ENCODE measurements around the gene TP53BP2.
"Not testable (repeated sequence)": the region's sequence is repeated elsewhere in the genome, so short reads cannot be mapped to it uniquely, and the experiment has no call there.

TP53BP2 gene, protein sequence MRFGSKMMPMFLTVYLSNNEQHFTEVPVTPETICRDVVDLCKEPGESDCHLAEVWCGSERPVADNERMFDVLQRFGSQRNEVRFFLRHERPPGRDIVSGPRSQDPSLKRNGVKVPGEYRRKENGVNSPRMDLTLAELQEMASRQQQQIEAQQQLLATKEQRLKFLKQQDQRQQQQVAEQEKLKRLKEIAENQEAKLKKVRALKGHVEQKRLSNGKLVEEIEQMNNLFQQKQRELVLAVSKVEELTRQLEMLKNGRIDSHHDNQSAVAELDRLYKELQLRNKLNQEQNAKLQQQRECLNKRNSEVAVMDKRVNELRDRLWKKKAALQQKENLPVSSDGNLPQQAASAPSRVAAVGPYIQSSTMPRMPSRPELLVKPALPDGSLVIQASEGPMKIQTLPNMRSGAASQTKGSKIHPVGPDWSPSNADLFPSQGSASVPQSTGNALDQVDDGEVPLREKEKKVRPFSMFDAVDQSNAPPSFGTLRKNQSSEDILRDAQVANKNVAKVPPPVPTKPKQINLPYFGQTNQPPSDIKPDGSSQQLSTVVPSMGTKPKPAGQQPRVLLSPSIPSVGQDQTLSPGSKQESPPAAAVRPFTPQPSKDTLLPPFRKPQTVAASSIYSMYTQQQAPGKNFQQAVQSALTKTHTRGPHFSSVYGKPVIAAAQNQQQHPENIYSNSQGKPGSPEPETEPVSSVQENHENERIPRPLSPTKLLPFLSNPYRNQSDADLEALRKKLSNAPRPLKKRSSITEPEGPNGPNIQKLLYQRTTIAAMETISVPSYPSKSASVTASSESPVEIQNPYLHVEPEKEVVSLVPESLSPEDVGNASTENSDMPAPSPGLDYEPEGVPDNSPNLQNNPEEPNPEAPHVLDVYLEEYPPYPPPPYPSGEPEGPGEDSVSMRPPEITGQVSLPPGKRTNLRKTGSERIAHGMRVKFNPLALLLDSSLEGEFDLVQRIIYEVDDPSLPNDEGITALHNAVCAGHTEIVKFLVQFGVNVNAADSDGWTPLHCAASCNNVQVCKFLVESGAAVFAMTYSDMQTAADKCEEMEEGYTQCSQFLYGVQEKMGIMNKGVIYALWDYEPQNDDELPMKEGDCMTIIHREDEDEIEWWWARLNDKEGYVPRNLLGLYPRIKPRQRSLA

GRCh38 chr1:223845810-223846682 is at the start of gene TP53BP2:
TSS of gene TP53BP2 (minus strand) at chr1:223845947. CDS start at chr1:223845680, 267 bp downstream.
- peak; percentile 83 for DNase-seq (ENCODE audit: low spot score)

- not testable (repeated sequence) for DNase-seq (ENCODE audit: low spot score)
Observed at GRCh38 chr1:223890494-223890893, 44.7 kb upstream of the TP53BP2 start.

DNA sequence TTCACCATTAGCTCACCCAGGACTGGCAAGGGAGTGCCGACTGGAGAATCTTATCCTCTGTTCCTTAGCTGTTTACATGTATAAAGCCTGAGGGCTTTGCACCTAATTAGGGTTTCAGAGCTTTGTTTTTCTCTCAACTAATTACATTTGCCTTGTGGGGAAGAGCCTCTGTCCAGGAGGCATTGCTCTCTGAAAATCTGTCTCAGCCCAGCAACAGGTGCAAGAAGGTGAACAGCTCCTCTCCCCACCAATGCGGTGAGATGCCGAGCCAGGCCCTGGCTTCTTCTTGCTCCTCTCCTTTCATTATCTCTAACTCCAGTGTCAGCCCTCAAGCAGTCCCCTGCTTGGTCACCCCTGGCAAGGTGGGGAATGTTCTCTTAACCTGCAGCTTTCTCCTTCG is 43.6 kb upstream of the TP53BP2 start:
- not testable (repeated sequence) for DNase-seq (ENCODE audit: low spot score)

DNA sequence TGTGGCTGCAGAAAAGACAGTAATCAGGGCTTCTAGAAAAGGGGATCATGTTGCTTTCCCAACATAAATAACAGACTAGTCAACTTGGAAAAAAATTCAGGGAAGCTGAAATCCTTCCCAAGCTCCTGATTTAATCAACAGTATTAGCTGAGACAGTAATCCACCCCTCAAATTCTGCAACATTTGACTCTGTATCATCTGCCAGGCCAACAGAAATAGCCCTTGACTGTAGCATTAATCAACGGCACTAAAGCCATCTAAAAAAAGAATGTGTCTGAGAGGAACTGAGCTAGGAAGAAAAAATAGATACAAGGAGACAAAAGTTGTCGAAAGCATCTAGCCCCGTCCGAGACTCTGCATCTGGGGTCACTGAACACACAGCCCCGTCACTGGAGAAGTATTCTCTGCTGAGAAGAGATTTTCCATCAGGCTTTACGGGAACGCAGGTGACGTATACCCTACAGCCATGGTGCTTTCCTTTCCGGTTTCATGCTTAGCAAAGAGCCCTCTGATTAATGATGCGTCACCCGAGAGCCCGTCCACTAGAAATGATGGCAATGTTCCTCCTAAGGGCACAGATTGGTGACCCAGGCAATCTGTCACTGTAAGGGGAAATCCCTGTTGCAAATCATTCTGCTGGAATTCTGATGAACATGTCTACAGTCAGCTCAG is 42.1 kb upstream of the TP53BP2 start:
- no peak for DNase-seq (ENCODE audit: low spot score)

- no peak for DNase-seq (ENCODE audit: low spot score)
Observed at GRCh38 chr1:223886516-223886921, 40.8 kb upstream of the TP53BP2 start.

- DNase-seq (ENCODE audit: low spot score): no peak
Observed at GRCh38 chr1:223885614-223886013, 39.9 kb upstream of the TP53BP2 start.

DNA sequence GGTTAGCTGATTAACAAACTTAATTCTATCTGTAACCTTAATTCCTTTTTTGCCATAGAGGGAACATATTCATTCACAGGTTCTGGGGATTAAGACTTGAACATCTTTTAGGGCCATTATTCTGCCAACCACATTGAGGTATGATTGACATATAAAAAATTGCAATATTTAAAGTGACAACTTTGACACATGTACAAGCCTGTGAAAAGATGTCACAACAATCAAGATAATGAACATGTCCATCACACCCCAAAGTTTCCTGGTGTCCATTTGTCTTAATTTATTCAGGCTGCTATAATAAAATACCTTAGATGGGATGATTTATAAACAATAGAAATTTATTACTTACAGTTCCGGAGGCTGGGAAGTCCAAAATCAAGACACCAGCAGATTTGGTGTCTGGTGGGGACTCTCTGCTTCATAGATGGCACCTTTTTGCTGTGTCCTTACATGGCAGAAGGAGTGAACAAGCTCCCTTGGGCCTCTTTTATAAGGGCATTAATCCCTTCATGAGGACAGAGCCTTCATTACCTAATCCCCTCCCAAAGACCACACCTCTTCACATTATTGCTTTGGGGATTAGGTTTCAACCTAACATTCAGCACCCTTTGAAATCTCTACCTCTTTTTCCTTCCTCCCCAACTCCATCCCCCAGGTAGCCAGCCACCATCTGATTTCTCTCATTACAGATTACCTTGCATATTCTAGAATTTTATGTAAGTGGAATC is 33.0 kb upstream of the TP53BP2 start:
- DNase-seq (ENCODE audit: low spot score): no peak

DNA sequence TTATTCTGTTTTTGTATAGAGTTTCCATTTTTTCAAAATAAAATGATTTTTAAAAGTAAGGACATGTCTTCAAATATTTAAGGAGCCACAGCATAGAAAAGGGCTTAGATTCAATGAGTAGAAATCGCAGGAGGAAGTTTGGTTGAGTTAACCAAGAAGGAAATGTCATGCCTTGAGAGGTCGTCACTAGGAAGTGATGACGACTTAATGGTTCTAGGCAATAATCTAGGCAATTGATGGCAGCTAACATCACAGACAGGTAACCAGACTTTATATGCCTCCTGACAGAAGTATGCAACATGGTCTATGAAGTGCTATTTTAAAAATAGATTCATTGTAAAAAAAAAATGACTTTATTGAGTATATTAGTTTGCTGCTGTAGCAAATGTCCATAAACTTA is 32.1 kb upstream of the TP53BP2 start:
- DNase-seq (ENCODE audit: low spot score): no peak

GRCh38 chr1:223876590-223876989 is 30.8 kb upstream of the TP53BP2 start:
- no peak for DNase-seq (ENCODE audit: low spot score)

GRCh38 chr1:223873044-223873443 is 27.3 kb upstream of the TP53BP2 start:
- DNase-seq (ENCODE audit: low spot score): no peak

DNA sequence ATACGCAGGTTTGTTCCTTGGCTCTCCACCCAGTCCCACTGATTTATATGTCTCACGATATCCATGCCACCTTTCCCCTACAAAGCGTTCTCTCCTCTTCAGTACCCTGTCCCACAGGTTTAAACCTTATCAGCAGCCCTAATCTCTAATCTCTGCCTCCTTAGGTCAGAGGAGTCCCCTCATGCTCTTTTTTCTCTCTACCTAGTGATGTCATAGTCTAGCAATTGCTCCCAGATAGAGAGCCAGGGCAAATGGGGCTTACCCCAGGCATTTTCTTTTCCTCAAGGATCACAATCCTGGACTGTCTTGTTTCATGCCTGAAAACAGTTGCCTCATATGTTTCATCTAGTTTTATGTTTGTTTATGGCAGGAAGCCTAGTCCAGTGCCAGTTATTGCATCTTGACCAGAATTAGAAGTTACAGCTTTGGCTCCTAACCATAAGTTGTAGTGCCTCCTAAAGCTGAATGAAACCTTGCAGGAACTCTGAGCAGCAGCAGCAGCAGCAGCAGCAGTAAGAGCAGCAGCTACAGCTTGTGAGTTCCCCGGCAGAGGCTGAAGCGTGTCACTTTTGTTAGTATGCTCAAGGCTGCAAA is 26.7 kb upstream of the TP53BP2 start:
- DNase-seq (ENCODE audit: low spot score): no peak

GRCh38 chr1:223870617-223871574 is 25.1 kb upstream of the TP53BP2 start:
- DNase-seq (ENCODE audit: low spot score): no peak

GRCh38 chr1:223864599-223865368 is 19.0 kb upstream of the TP53BP2 start:
- DNase-seq (ENCODE audit: low spot score): not testable (repeated sequence)

- no peak for DNase-seq (ENCODE audit: low spot score)
Observed at GRCh38 chr1:223864084-223864483, 18.3 kb upstream of the TP53BP2 start.

- DNase-seq (ENCODE audit: low spot score): no peak
Observed at GRCh38 chr1:223861904-223862303, 16.2 kb upstream of the TP53BP2 start.

DNA sequence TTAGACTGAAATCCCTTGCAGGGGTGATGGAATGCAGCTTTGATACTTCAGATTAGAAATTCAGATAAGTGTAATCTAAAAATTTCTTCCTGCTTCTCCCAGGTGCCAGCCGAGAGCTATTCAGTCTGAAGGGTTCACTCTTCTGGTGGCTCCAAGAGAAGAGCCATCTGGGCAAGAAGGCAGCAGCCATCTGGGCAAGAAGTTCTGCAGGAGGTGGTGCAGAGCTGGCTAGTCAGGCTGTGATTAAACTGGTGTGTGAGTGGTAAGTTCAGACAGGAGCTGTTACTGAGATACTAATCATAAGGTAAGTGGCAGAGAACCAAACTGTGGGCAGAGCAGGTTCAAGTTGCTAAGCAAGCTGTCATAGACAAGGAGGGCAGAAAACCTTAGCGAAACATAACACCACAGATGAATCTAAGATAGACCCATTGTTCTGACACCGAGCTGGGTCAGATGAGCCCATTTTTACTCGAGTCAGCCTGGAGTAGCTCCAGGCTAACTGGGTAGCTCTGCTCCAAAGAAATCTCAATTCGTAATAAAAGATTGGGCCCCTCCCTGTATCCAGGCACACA is 14.4 kb upstream of the TP53BP2 start:
- DNase-seq (ENCODE audit: low spot score): no peak

DNA sequence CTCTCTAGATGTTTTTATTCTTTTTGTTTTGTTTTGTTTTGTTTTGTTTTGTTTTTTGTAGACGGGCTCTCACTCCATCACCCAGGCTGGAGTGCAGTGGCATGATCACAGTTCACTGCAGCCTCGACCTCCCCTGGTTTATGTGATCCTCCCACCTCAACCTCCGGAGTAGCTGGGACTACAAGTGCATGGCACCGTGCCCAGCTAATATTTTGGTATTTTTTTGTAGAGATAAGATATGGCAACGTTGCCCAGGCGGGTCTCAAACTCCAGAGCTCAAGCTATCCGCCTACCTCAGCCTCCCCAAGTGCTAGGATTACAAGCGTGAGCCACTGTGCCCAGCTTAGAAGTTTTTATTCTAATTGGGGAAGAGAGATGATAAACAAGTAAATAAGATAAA is 13.3 kb upstream of the TP53BP2 start:
- no peak for DNase-seq (ENCODE audit: low spot score)

GRCh38 chr1:223856386-223856785 is 10.6 kb upstream of the TP53BP2 start:
- no peak for DNase-seq (ENCODE audit: low spot score)
